ENCODE measurements around the gene SUCO.

- TF ChIP-seq CTCF (IDR thresholded peaks at IDR 0.05) (no peak), POLR2A (IDR thresholded peaks at IDR 0.05) (no peak)
Observed at GRCh38 chr1:172557270-172557669, 24.3 kb downstream of the SUCO start.
